Chondrocyte (in vitro differentiated cells): ENCODE measurements around the gene SOWAHA. TPM values are rescaled to one million over a fixed set of nuclear protein-coding genes. Genes with fewer than 3 reads are reported as not detected.
"Not testable (repeated sequence)": the region's sequence is repeated elsewhere in the genome, so short reads cannot be mapped to it uniquely, and the experiment has no call there.

Source experiments
- DNase-seq: peaks from one replicate; pipeline ENCODE4 v3.0.0; 2021; ENCODE audit warnings: mixed read lengths, low spot score
- H3K27ac Mint-ChIP-seq: one replicate; pipeline ENCODE4 v1.8.0; 2021; ENCODE audit warnings: mild to moderate bottlenecking, moderate library complexity, mixed read lengths; ENCODE audit not compliant: unreplicated experiment
- H3K27me3 Mint-ChIP-seq: 2 replicates; pipeline ENCODE4 v1.8.0; 2021; ENCODE audit warnings: low read depth, mixed read lengths
- H3K36me3 Mint-ChIP-seq: 2 replicates; pipeline ENCODE4 v1.8.0; 2021; ENCODE audit warnings: low read depth, mixed read lengths
- H3K4me1 Mint-ChIP-seq: 2 replicates; pipeline ENCODE4 v1.8.0; 2021; ENCODE audit warnings: low read depth, mild to moderate bottlenecking, mixed read lengths
- H3K4me3 Mint-ChIP-seq: one replicate; pipeline ENCODE4 v1.8.0; 2021; ENCODE audit warnings: mild to moderate bottlenecking, moderate library complexity, mixed read lengths; ENCODE audit not compliant: unreplicated experiment
- H3K9me3 Mint-ChIP-seq: 2 replicates; pipeline ENCODE4 v1.8.0; 2021; ENCODE audit warnings: low read depth, mixed read lengths
- total RNA-seq: library from RNA; stranded (reverse); gene quantifications from 3 replicates; pipeline ENCODE4 v1.2.1, GENCODE V29; 2021
- TF ChIP-seq, protein P1 (sequence below): fragments of 200-600 bp; sonication (generic); IDR thresholded peaks from 2 replicates; pipeline ENCODE4 v1.5.0; 2021; ENCODE audit warnings: antibody characterized with exemption, mild to moderate bottlenecking, moderate library complexity

SOWAHA gene
- total RNA-seq, 1 donor from 2014 or later = not detected

- Mint-ChIP-seq H3K9me3 (no peaks in the 10 kb centered on the region), H3K36me3 (no peaks in the 10 kb centered on the region), H3K4me3 (no peak overlapping the region), H3K27ac (no peak overlapping the region), H3K4me1 (no peaks in the 10 kb centered on the region), H3K27me3 (peaks cover 2% of the 10 kb centered on the region)
- TF ChIP-seq, protein P1, sequence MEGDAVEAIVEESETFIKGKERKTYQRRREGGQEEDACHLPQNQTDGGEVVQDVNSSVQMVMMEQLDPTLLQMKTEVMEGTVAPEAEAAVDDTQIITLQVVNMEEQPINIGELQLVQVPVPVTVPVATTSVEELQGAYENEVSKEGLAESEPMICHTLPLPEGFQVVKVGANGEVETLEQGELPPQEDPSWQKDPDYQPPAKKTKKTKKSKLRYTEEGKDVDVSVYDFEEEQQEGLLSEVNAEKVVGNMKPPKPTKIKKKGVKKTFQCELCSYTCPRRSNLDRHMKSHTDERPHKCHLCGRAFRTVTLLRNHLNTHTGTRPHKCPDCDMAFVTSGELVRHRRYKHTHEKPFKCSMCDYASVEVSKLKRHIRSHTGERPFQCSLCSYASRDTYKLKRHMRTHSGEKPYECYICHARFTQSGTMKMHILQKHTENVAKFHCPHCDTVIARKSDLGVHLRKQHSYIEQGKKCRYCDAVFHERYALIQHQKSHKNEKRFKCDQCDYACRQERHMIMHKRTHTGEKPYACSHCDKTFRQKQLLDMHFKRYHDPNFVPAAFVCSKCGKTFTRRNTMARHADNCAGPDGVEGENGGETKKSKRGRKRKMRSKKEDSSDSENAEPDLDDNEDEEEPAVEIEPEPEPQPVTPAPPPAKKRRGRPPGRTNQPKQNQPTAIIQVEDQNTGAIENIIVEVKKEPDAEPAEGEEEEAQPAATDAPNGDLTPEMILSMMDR = no peak
- DNase-seq = no peak
These were observed 41.2 kb downstream of the SOWAHA start for GRCh38 chr5:132854301-132854700.

GRCh38 chr5:132854992-132855391 is 41.9 kb downstream of the SOWAHA start:
- H3K4me1 Mint-ChIP-seq, H3K36me3 Mint-ChIP-seq, H3K4me3 Mint-ChIP-seq, DNase-seq, H3K27ac Mint-ChIP-seq, H3K27me3 Mint-ChIP-seq, H3K9me3 Mint-ChIP-seq: not testable (repeated sequence)

- Mint-ChIP-seq H3K27ac (no peak overlapping the region), H3K4me3 (no peak overlapping the region), H3K36me3 (no peaks in the 10 kb centered on the region), H3K9me3 (no peaks in the 10 kb centered on the region), H3K27me3 (peaks cover 2% of the 10 kb centered on the region), H3K4me1 (no peaks in the 10 kb centered on the region)
- TF ChIP-seq, protein P1 = no peak
- no peak for DNase-seq
These were observed 42.9 kb downstream of the SOWAHA start for GRCh38 chr5:132856011-132856410.

GRCh38 chr5:132859889-132860437 is 46.9 kb downstream of the SOWAHA start:
- Mint-ChIP-seq H3K27ac (no peak overlapping the region), H3K4me3 (no peak overlapping the region), H3K27me3 (peaks cover 2% of the 10 kb centered on the region), H3K4me1 (no peaks in the 10 kb centered on the region), H3K36me3 (no peaks in the 10 kb centered on the region), H3K9me3 (no peaks in the 10 kb centered on the region)
- TF ChIP-seq, protein P1 = no peak
- no peak for DNase-seq

- Mint-ChIP-seq H3K27me3 (no peaks in the 10 kb centered on the region), H3K36me3 (no peaks in the 10 kb centered on the region), H3K4me3 (no peak overlapping the region), H3K9me3 (no peaks in the 10 kb centered on the region), H3K27ac (no peak overlapping the region), H3K4me1 (peaks cover 3% of the 10 kb centered on the region)
- DNase-seq = no peak
- TF ChIP-seq, protein P1 = no peak
These were observed 47.6 kb downstream of the SOWAHA start for GRCh38 chr5:132860742-132861141.

- no peak for DNase-seq
- peak overlapping the region; percentile 100 for H3K4me3 Mint-ChIP-seq
These were observed 52.7 kb downstream of the SOWAHA start for GRCh38 chr5:132865668-132866341.

More at GRCh38 chr5:132865668-132866341, 52.7 kb downstream of the SOWAHA start:
- H3K36me3 Mint-ChIP-seq = peaks cover 4% of the 10 kb centered on the region
- H3K27ac Mint-ChIP-seq = peak overlapping the region; percentile 100
- TF ChIP-seq, protein P1 = no peak
- H3K27me3 Mint-ChIP-seq = no peaks in the 10 kb centered on the region
- H3K9me3 Mint-ChIP-seq = no peaks in the 10 kb centered on the region
- H3K4me1 Mint-ChIP-seq = peaks cover 25% of the 10 kb centered on the region
